VCaP (cell line): Measurements from ENCODE around the gene FCRL4.

Experiments
- H3K27ac ChIP-seq: fragments of 450-650 bp; 2 replicates; pipeline ENCODE4 v1.5.1; 2017
- TF ChIP-seq, protein P1 (sequence below): fragments of 450-650 bp; conservative IDR thresholded peaks from 2 replicates; pipeline ENCODE4 v1.5.1; 2017; ENCODE audit warnings: mild to moderate bottlenecking, moderate library complexity

The FCRL4 gene

DNA sequence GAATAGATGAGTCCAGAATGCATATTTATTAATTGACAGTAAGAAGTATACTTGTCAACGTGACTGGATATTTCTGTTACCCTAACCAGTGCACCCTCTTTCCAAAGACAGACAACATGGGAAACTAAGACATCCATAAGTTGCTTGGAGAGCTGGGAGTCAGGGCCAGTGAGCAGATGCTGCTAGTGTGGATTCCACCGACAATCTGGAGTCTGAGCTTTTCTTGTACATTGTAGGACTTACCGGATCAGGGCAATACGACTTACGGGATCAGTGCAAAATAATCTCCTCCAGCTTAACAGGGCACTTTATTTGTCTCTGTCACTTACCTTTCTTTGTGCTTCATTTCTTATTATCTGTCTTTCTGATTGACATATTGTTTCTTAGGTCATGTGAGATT, 24.6 kb upstream of the FCRL4 start:
- TF ChIP-seq, protein P1, sequence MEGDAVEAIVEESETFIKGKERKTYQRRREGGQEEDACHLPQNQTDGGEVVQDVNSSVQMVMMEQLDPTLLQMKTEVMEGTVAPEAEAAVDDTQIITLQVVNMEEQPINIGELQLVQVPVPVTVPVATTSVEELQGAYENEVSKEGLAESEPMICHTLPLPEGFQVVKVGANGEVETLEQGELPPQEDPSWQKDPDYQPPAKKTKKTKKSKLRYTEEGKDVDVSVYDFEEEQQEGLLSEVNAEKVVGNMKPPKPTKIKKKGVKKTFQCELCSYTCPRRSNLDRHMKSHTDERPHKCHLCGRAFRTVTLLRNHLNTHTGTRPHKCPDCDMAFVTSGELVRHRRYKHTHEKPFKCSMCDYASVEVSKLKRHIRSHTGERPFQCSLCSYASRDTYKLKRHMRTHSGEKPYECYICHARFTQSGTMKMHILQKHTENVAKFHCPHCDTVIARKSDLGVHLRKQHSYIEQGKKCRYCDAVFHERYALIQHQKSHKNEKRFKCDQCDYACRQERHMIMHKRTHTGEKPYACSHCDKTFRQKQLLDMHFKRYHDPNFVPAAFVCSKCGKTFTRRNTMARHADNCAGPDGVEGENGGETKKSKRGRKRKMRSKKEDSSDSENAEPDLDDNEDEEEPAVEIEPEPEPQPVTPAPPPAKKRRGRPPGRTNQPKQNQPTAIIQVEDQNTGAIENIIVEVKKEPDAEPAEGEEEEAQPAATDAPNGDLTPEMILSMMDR: no peak
- no peak overlapping the region for H3K27ac ChIP-seq

DNA sequence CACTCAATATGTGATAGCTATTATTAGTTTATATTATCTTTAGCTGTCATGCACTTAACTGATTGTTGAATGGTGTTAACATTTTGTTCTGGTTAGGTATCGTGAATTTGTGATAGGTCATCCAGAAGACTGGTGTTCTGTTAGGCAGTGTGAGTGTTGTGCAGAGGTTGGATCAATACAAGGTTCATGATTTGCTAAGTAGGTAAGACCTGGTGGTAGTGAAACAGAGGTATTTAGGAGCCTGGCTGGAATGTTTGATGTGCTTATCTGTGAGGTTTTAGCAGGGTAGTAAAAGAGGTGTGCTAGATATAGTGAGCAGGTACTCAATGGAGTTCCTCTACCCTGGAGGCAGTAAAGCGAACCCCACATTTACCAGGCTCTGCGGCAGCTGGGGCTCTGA, 20.3 kb upstream of the FCRL4 start:
- no peak overlapping the region for H3K27ac ChIP-seq
- TF ChIP-seq, protein P1: no peak

DNA sequence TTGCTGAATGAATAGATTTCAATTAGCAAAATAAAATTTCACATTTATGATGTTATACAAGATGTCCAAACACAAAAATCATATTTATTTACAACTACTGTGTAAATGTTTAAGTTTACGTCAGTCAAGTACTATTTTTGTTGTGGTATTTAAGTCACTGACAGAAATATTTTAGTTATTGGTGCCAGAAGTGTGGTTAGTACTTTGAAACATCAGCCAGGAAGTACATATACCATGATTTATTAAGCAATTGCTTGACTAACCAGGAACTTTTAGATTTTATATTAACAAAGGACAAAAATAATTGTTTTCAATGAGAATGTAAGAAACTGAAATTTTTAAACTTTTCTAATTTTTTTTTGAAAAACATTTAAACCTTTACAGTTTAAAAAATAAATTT, 2.4 kb upstream of the FCRL4 start:
- H3K27ac ChIP-seq: no peak overlapping the region
- TF ChIP-seq, protein P1: no peak

DNA sequence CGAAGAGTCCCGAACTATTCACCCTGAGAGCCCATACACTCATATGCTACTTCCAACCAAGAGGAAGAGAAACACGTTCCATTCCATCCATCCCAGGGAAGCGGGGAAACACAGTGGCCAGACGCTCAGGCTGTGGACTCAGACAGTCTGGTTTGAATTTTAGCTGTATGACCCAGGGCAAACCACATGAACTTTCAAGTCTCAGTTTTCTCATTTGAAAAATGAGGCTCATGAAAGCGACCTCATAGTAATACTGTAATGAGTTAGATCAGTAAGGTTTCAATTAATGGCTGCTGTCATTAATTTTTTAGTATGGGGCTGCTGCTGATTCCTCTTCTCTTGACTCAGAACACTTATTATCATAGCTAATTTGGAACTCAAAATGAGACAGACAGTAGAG, 1.5 kb downstream of the FCRL4 start:
- TF ChIP-seq, protein P1: no peak
- H3K27ac ChIP-seq: no peak overlapping the region

DNA sequence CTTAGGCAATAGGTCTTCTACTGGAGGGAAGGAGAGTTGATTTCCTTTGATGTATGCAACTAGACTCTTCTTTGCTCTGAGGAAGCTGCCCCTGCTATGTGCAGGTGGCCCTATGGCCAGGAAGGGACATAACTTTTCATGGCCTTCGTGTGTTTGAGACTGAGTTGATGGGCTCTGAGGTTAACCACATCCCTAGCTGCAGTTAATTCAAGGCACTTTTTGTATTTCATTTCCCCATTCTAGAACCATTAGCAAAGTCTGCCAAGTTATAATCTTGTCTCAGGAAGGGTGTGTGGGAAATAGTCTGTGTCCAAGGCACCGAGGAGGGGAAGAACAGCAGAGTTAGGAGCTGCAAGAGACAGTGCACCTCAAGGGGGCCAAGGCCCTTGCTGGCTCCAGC, 2.5 kb downstream of the FCRL4 start:
- TF ChIP-seq, protein P1: no peak
- H3K27ac ChIP-seq: no peak overlapping the region

DNA sequence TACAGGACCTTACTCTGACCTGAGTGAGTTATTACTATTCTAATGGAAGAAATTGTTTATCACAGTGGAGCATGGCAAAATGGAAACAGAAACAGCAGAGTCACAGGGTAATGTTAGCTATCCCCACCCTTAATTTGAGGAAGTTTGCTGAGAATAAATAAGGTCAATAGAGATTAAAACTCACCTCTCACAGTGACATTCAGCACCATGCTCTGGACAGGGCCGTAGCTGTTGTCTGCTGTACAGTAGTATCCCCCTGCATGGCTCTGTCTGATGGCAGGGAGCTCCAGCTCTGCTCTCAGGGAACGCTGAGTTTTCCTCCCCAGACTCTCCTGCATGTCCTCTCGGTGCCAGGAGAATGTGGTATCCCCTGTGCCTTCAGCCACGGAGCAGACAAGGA, 11.9 kb downstream of the FCRL4 start:
- TF ChIP-seq, protein P1: no peak
- no peak overlapping the region for H3K27ac ChIP-seq

- TF ChIP-seq, protein P1: no peak
- H3K27ac ChIP-seq: no peak overlapping the region
These were observed 13.4 kb downstream of the FCRL4 start for GRCh38 chr1:157584503-157584902.

- H3K27ac ChIP-seq: no peak overlapping the region
- TF ChIP-seq, protein P1: no peak
These were observed 17.1 kb downstream of the FCRL4 start for GRCh38 chr1:157580828-157581210.
